Fibroblast of lung (primary cell): ENCODE measurements around the gene PLEKHA5. TPM values are rescaled to one million over a fixed set of nuclear protein-coding genes. Genes with fewer than 3 reads are reported as not detected.
A peak's percentile ranks its signal among the peaks of the same experiment; 100 is the strongest.

ENCODE experiments used
- DNase-seq, 2 donors: peaks; one replicate each; pipeline versions ENCODE4 v3.0.0 to v3.0.0-alpha.2; 2010; ENCODE audit warnings: low read depth in 2 of 2
- H2AFZ ChIP-seq: 2 replicates; pipeline ENCODE4 v1.5.1; 2012; ENCODE audit warnings: low read length, control low read depth, inconsistent platforms
- H3K27ac ChIP-seq: 2 replicates; pipeline ENCODE4 v1.5.1; 2011; ENCODE audit warnings: low read length, control low read depth; ENCODE audit not compliant: insufficient read depth
- H3K27me3 ChIP-seq: 2 replicates; pipeline ENCODE4 v1.5.1; 2011; ENCODE audit warnings: mild to moderate bottlenecking, low read length; ENCODE audit not compliant: control insufficient read depth, insufficient read depth
- H3K36me3 ChIP-seq: 2 replicates; pipeline ENCODE4 v1.5.1; 2011; ENCODE audit warnings: low read length; ENCODE audit not compliant: control insufficient read depth, insufficient read depth
- H3K4me1 ChIP-seq: 2 replicates; pipeline ENCODE4 v1.5.1; 2011; ENCODE audit warnings: low read length; ENCODE audit not compliant: control insufficient read depth, insufficient read depth; ENCODE audit errors: extremely low read depth
- H3K4me2 ChIP-seq: 2 replicates; pipeline ENCODE4 v1.5.1; 2011; ENCODE audit warnings: low read length, control low read depth; ENCODE audit not compliant: insufficient read depth; ENCODE audit errors: extremely low read depth
- H3K4me3 ChIP-seq, 4 experiments: fragments of 200-600 bp in 1 of 4; sonication (generic) in 1 of 4; replicated peaks in 1 of 4; 2 replicates each; pipeline ENCODE4 v1.5.1; 2011 to 2016; ENCODE audit warnings: low read length in 4 of 4, low read depth in 3 of 4, mild to moderate bottlenecking in 3 of 4, control low read depth in 2 of 4, inconsistent platforms in 1 of 4, mixed read lengths in 1 of 4; ENCODE audit not compliant: insufficient read depth in 1 of 4; ENCODE audit errors: control extremely low read depth in 1 of 4
- H3K79me2 ChIP-seq: 2 replicates; pipeline ENCODE4 v1.5.1; 2012; ENCODE audit warnings: mild to moderate bottlenecking, low read length, inconsistent platforms; ENCODE audit not compliant: control insufficient read depth, insufficient read depth
- H3K9ac ChIP-seq: 2 replicates; pipeline ENCODE4 v1.5.1; 2011; ENCODE audit warnings: mild to moderate bottlenecking, low read length, control low read depth; ENCODE audit not compliant: insufficient read depth
- H3K9me3 ChIP-seq: 2 replicates; pipeline ENCODE4 v1.5.1; 2012; ENCODE audit warnings: low read depth, low read length; ENCODE audit not compliant: control insufficient read depth, insufficient read depth
- H4K20me1 ChIP-seq: 2 replicates; pipeline ENCODE4 v1.5.1; 2011; ENCODE audit warnings: low read length; ENCODE audit not compliant: control insufficient read depth, insufficient read depth; ENCODE audit errors: extremely low read depth
- CTCF ChIP-seq, 2 donors: IDR thresholded peaks in 1 of 2; conservative IDR thresholded peaks in 1 of 2; 1 replicate in 1 of 2; 2 replicates in 1 of 2; pipeline ENCODE4 v1.5.1; 2011 to 2012; ENCODE audit warnings: low read length in 2 of 2, control low read depth in 1 of 2, inconsistent platforms in 1 of 2, low read depth in 1 of 2, mild to moderate bottlenecking in 1 of 2
- EZH2 ChIP-seq: IDR thresholded peaks from 2 replicates; pipeline ENCODE4 v1.5.1; 2012; ENCODE audit warnings: low read length, control low read depth, mild to moderate bottlenecking; ENCODE audit errors: missing control alignments
- polyA plus RNA-seq, 2 donors: library from polyadenylated mRNA; depleted of rRNA in 1 of 2; stranded (reverse) in 1 of 2; unstranded in 1 of 2; fragments of >200 nt; gene quantifications; 2 replicates each; pipeline ENCODE4 v1.2.1, GENCODE V29; 2011 to 2012; ENCODE audit warnings: missing spikeins in 1 of 2
- total RNA-seq: library from RNA; depleted of rRNA; stranded (reverse); fragments of >200 nt; gene quantifications from 2 replicates; pipeline ENCODE4 v1.2.1, GENCODE V29; 2014

Gene PLEKHA5
- total and polyA plus RNA-seq, 2 donors (not counting 1 experiment from before 2014, with no cell fraction given), result 15.5 to 50.4 TPM

- TF ChIP-seq CTCF (conservative IDR thresholded peaks at IDR 0.05 in 1 of 2, IDR thresholded peaks at IDR 0.05 in 1 of 2; ENCODE audit: low read depth in 1 of 2, low read length in 2 of 2), result no peak
- TF ChIP-seq EZH2, result no peak
- no peak overlapping the region for H3K4me2 ChIP-seq
- H2AFZ ChIP-seq, result no peak overlapping the region
- no peaks in the 10 kb centered on the region for H4K20me1 ChIP-seq
- no peak overlapping the region for H3K9ac ChIP-seq
- H3K4me1 ChIP-seq, result peaks cover 2% of the 10 kb centered on the region
- no peak overlapping the region for H3K27ac ChIP-seq
- H3K9me3 ChIP-seq, result no peaks in the 10 kb centered on the region
- DNase-seq, result peak in 1 of 2 donors; percentile 43
- no peaks in the 10 kb centered on the region for H3K79me2 ChIP-seq
- H3K4me3 ChIP-seq, result no peak overlapping the region
- no peaks in the 10 kb centered on the region for H3K27me3 ChIP-seq
- H3K36me3 ChIP-seq, result no peaks in the 10 kb centered on the region
Measured at GRCh38 chr12:19244312-19244711, 114.8 kb downstream of the PLEKHA5 start.

DNA sequence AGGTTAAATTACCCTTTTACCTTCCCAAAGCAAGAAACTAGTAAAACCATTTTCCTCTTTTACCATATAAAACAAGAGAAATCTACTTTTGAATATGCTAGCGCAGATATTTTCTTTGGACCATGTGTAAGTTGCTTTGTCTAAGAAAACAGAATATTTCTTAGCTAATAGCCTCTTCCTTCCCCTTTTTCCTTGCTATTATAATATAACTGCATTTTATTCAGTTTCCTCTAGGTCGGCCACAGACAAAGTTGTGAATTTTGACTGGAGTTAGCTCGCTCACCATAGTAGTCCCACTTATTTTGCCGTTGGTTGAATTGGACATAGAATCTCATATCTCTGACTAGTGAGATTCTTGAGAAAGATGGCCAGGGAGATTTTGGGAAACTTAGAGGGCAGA lies 115.6 kb downstream of the PLEKHA5 start:
- TF ChIP-seq EZH2, result no peak
- TF ChIP-seq CTCF (conservative IDR thresholded peaks at IDR 0.05 in 1 of 2, IDR thresholded peaks at IDR 0.05 in 1 of 2; ENCODE audit: low read depth in 1 of 2, low read length in 2 of 2), result no peak
- Histone ChIP-seq H3K36me3 (no peaks in the 10 kb centered on the region), H2AFZ (no peak overlapping the region), H3K4me3 (no peak overlapping the region), H3K27ac (no peak overlapping the region), H3K9me3 (no peaks in the 10 kb centered on the region), H3K4me2 (no peak overlapping the region), H3K9ac (no peak overlapping the region), H3K4me1 (peaks cover under 1% of the 10 kb centered on the region), H4K20me1 (no peaks in the 10 kb centered on the region), H3K27me3 (no peaks in the 10 kb centered on the region), H3K79me2 (no peaks in the 10 kb centered on the region)
- no peak for DNase-seq

DNA sequence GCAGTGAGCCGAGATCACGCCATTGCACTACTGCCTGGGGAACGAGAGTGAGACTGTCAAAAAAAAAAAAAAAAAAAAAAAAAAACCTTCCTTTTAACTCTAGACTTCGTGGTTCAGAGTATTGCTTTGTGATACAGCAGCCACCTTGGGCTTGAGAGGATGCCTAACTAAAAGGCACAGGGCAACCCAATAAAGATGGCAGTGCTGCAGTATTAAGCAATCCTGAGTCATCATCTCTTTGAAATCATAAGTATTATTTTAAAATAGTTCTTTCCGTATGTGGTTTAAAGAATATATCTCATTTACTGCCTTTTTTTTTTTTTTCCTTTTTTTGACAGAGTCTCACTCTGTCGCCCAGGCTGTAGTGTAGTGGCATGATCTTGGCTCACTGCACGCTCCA lies 116.1 kb downstream of the PLEKHA5 start:
- H3K4me3 ChIP-seq, result no peak overlapping the region
- no peaks in the 10 kb centered on the region for H3K9me3 ChIP-seq
- no peak overlapping the region for H2AFZ ChIP-seq
- no peak for TF ChIP-seq CTCF (conservative IDR thresholded peaks at IDR 0.05 in 1 of 2, IDR thresholded peaks at IDR 0.05 in 1 of 2; ENCODE audit: low read depth in 1 of 2, low read length in 2 of 2)
- TF ChIP-seq EZH2, result no peak
- no peaks in the 10 kb centered on the region for H3K4me1 ChIP-seq
- H3K4me2 ChIP-seq, result no peak overlapping the region
- H3K9ac ChIP-seq, result no peak overlapping the region
- peak in 1 of 2 donors; percentile 36 for DNase-seq
- no peak overlapping the region for H3K27ac ChIP-seq
- H4K20me1 ChIP-seq, result no peaks in the 10 kb centered on the region
- no peaks in the 10 kb centered on the region for H3K79me2 ChIP-seq
- H3K27me3 ChIP-seq, result no peaks in the 10 kb centered on the region
- no peaks in the 10 kb centered on the region for H3K36me3 ChIP-seq
